PFSK-1 (cell line): ENCODE results near the gene MX1.

Source experiments
- FOXP2 ChIP-seq: optimal IDR thresholded peaks from 2 replicates; pipeline ENCODE3; 2011; ENCODE audit warnings: borderline replicate concordance, control low read depth, inconsistent platforms; ENCODE audit not compliant: insufficient read depth; ENCODE audit errors: extremely low read length, extremely low read depth
- POLR2AphosphoS5 ChIP-seq: IDR thresholded peaks from 2 replicates; pipeline ENCODE4 v1.6.1; 2012; ENCODE audit warnings: low read depth, mild to moderate bottlenecking, control low read depth, low read length, moderate library complexity
- REST ChIP-seq, 2 experiments: IDR thresholded peaks; 2 replicates each; pipeline versions ENCODE4 v1.6.1 to v1.8.0; 2011 to 2012; ENCODE audit warnings: low read depth in 2 of 2, low read length in 2 of 2, control low read depth in 1 of 2, inconsistent platforms in 1 of 2, mild to moderate bottlenecking in 1 of 2, moderate library complexity in 1 of 2; ENCODE audit not compliant: insufficient read depth in 1 of 2
- SIN3A ChIP-seq: IDR thresholded peaks from 2 replicates; pipeline ENCODE4 v1.6.1; 2012; ENCODE audit warnings: mild to moderate bottlenecking, low read length, moderate library complexity, borderline replicate concordance; ENCODE audit not compliant: insufficient read depth
- TAF1 ChIP-seq: IDR thresholded peaks from 2 replicates; pipeline ENCODE4 v1.6.1; 2012; ENCODE audit warnings: low read length, control low read depth, borderline replicate concordance; ENCODE audit not compliant: insufficient read depth

Gene MX1

GRCh38 chr21:41405321-41405720, 20.7 kb upstream of the MX1 start:
- no peak for TF ChIP-seq POLR2AphosphoS5
- TF ChIP-seq REST (IDR thresholded peaks at IDR 0.05; ENCODE audit: insufficient read depth in 1 of 2, low read depth in 2 of 2, low read length in 2 of 2): no peak
- no peak for TF ChIP-seq TAF1
- TF ChIP-seq SIN3A: no peak
- no peak for TF ChIP-seq FOXP2

- TF ChIP-seq POLR2AphosphoS5 (no peak), FOXP2 (no peak), SIN3A (no peak), REST (IDR thresholded peaks at IDR 0.05; ENCODE audit: insufficient read depth in 1 of 2, low read depth in 2 of 2, low read length in 2 of 2) (no peak), TAF1 (no peak)
Measured at GRCh38 chr21:41406340-41406739, 19.7 kb upstream of the MX1 start.

GRCh38 chr21:41407541-41408460, 18.2 kb upstream of the MX1 start:
- no peak for TF ChIP-seq TAF1
- TF ChIP-seq FOXP2: no peak
- TF ChIP-seq SIN3A: no peak
- no peak for TF ChIP-seq POLR2AphosphoS5
- TF ChIP-seq REST (IDR thresholded peaks at IDR 0.05; ENCODE audit: insufficient read depth in 1 of 2, low read depth in 2 of 2, low read length in 2 of 2): no peak

GRCh38 chr21:41410361-41410760, 15.7 kb upstream of the MX1 start:
- TF ChIP-seq POLR2AphosphoS5: no peak
- TF ChIP-seq FOXP2: no peak

- TF ChIP-seq TAF1 (no peak), POLR2AphosphoS5 (no peak), FOXP2 (no peak), REST (IDR thresholded peaks at IDR 0.05; ENCODE audit: insufficient read depth in 1 of 2, low read depth in 2 of 2, low read length in 2 of 2) (no peak), SIN3A (no peak)
Measured at GRCh38 chr21:41410767-41411448, 15.1 kb upstream of the MX1 start.
